ENCODE data around the gene WRNIP1.
"Not testable (repeated sequence)": the region's sequence is repeated elsewhere in the genome, so short reads cannot be mapped to it uniquely, and the experiment has no call there.

The WRNIP1 gene

GRCh38 chr6:2786269-2786668, 21.1 kb downstream of the WRNIP1 start:
- DNase-seq, result no peak

- DNase-seq, result peak; percentile 60 to 74
Observed at GRCh38 chr6:2790588-2791449, 25.6 kb downstream of the WRNIP1 start.

GRCh38 chr6:2791450-2791974, 26.3 kb downstream of the WRNIP1 start:
- DNase-seq, result no peak

GRCh38 chr6:2792330-2793110, 27.3 kb downstream of the WRNIP1 start:
- DNase-seq, result no peak

- peak in 1 of 2 donors; percentile 49 for DNase-seq
Observed at GRCh38 chr6:2793534-2794151, 28.4 kb downstream of the WRNIP1 start.

- DNase-seq, result no peak
Observed at GRCh38 chr6:2794171-2794730, 29.1 kb downstream of the WRNIP1 start.

GRCh38 chr6:2795162-2795561, 30.0 kb downstream of the WRNIP1 start:
- no peak for DNase-seq

GRCh38 chr6:2795956-2796355, 30.8 kb downstream of the WRNIP1 start:
- no peak for DNase-seq

- DNase-seq, result no peak
Observed at GRCh38 chr6:2796861-2797260, 31.7 kb downstream of the WRNIP1 start.

GRCh38 chr6:2797564-2798031, 32.4 kb downstream of the WRNIP1 start:
- no peak for DNase-seq

GRCh38 chr6:2798586-2799134, 33.5 kb downstream of the WRNIP1 start:
- no peak for DNase-seq

- no peak for DNase-seq
Observed at GRCh38 chr6:2799936-2800527, 34.8 kb downstream of the WRNIP1 start.

- DNase-seq, result no peak
Observed at GRCh38 chr6:2800552-2801316, 35.5 kb downstream of the WRNIP1 start.

GRCh38 chr6:2801687-2802086, 36.5 kb downstream of the WRNIP1 start:
- DNase-seq, result not testable (repeated sequence)

GRCh38 chr6:2802521-2803060, 37.4 kb downstream of the WRNIP1 start:
- no peak for DNase-seq

- no peak for DNase-seq
Observed at GRCh38 chr6:2803731-2804429, 38.7 kb downstream of the WRNIP1 start.

GRCh38 chr6:2804516-2804915, 39.3 kb downstream of the WRNIP1 start:
- no peak for DNase-seq

GRCh38 chr6:2805031-2805430, 39.8 kb downstream of the WRNIP1 start:
- DNase-seq, result no peak

- no peak for DNase-seq
Observed at GRCh38 chr6:2806644-2807043, 41.5 kb downstream of the WRNIP1 start.
